ENCODE data around the gene PARP9. TPM values are rescaled to one million over a fixed set of nuclear protein-coding genes. Genes with fewer than 3 reads are reported as not detected.

Gene PARP9
- total and polyA plus RNA-seq, 12 donors, result 20.8 to 70.5 (median 40.7) TPM

DNA sequence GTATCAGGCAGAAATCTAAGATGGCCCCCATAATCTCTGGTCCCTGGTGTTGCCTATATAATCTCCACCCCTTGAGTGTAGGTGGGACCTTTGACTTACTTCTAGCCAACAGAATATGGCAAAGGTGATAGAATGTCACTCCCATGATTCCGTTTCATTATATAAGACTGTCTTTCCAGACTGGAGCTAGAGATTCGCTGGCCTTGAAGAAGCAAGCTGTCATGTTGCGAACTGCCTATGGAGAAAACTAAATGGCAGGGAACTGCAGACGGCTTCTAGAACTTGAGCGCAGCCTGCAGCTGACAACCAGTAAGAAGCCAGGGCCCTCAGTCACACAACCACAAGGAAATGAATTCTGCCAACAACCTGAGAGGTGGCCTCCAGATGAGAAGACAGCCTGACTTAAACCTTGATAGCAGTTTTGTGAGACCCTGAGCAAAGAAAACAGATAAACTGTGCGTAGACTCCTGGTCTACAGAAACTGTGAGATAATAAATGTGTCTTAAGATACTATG is 47.2 kb downstream of the PARP9 start:
- Histone ChIP-seq H3K27me3 (no peaks in the 10 kb centered on the region), H3K9me3 (replicated peaks in 1 of 3) (no peaks in the 10 kb centered on the region), H3K27ac (no peak overlapping the region), H3K4me3 (no peak overlapping the region), H3K36me3 (replicated peaks in 1 of 2) (no peaks in the 10 kb centered on the region), H3K4me1 (replicated peaks in 1 of 2) (peaks cover 6 to 20% of the 10 kb centered on the region in 2 donors)
- 88 to 91% (median 90%) methylated on average over 6 of the region's 6 CpGs for WGBS, 4 donors
- no peak for DNase-seq
- TF ChIP-seq, protein P1, sequence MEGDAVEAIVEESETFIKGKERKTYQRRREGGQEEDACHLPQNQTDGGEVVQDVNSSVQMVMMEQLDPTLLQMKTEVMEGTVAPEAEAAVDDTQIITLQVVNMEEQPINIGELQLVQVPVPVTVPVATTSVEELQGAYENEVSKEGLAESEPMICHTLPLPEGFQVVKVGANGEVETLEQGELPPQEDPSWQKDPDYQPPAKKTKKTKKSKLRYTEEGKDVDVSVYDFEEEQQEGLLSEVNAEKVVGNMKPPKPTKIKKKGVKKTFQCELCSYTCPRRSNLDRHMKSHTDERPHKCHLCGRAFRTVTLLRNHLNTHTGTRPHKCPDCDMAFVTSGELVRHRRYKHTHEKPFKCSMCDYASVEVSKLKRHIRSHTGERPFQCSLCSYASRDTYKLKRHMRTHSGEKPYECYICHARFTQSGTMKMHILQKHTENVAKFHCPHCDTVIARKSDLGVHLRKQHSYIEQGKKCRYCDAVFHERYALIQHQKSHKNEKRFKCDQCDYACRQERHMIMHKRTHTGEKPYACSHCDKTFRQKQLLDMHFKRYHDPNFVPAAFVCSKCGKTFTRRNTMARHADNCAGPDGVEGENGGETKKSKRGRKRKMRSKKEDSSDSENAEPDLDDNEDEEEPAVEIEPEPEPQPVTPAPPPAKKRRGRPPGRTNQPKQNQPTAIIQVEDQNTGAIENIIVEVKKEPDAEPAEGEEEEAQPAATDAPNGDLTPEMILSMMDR (IDR thresholded peaks at IDR 0.05), result no peak
- no peak for TF ChIP-seq POLR2A (IDR thresholded peaks at IDR 0.05)
- intact Hi-C loops (cut with DNase I), result no loop called here

DNA sequence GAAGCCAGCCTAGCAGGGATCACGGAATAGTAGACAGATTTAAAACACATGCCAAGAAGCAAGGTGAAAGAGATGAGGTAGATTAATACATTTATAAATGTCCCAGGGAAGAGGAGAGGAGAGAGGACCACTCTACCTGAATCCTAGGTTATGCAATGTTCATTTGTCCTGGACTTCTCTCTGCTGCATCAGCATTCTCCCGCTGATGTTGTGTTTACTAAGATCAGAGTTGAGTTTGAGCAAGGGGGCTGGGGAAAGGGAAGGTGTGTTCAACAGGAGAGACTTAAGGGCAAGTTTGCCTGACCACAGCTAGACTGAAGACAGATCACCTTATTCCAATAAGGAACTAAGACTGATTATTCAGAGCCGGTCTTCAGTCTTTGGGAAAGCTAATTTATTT is 48.2 kb downstream of the PARP9 start:
- Histone ChIP-seq H3K27ac (no peak overlapping the region), H3K9me3 (replicated peaks in 1 of 3) (no peaks in the 10 kb centered on the region), H3K4me3 (no peak overlapping the region), H3K27me3 (no peaks in the 10 kb centered on the region), H3K4me1 (replicated peaks in 1 of 2) (peaks cover 9 to 30% of the 10 kb centered on the region in 2 donors), H3K36me3 (replicated peaks in 1 of 2) (no peaks in the 10 kb centered on the region)
- no peak for DNase-seq
- WGBS, 4 donors, result 91 to 99% (median 95%) methylated on average over 3 of the region's 3 CpGs
- TF ChIP-seq, protein P1 (IDR thresholded peaks at IDR 0.05), result no peak
- no peak for TF ChIP-seq POLR2A (IDR thresholded peaks at IDR 0.05)
- intact Hi-C loops (cut with DNase I), result no loop called here

DNA sequence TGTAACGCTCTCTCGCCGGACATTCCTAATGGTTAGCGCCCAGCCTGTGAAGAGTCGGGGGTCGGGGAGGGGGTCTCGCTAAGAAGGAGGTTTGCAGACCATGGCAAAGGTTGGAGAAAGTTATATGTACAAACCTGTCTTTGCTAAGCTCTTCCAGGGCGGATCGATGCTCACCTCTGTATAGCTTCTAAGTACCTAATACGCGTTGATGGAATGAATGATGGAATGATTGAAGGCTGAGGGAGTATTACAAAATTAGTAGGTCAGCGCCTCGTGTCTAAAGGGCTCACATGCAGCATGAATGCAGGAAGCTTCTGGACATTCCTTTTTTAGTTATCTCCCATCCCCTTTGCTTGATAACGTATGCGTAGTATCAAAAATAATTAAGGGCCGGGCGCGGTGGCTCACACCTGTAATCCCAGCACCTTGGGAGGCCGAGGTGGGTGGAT is 49.1 kb downstream of the PARP9 start:
- Histone ChIP-seq H3K4me1 (replicated peaks in 1 of 2) (peaks cover 10 to 36% of the 10 kb centered on the region in 2 donors), H3K9me3 (replicated peaks in 1 of 3) (peaks cover 0 to 1% (median 0%) of the 10 kb centered on the region in 3 donors), H3K27me3 (no peaks in the 10 kb centered on the region), H3K36me3 (replicated peaks in 1 of 2) (no peaks in the 10 kb centered on the region), H3K4me3 (peak overlapping the region in 1 of 4 donors; percentile 84), H3K27ac (peak overlapping the region in 4 of 5 donors; percentile 92 to 100 (median 98))
- TF ChIP-seq, protein P1 (IDR thresholded peaks at IDR 0.05), result no peak
- TF ChIP-seq POLR2A (IDR thresholded peaks at IDR 0.05), result no peak
- intact Hi-C loops (cut with DNase I), result no loop called here
- WGBS, 4 donors, result 33 to 49% (median 35%) methylated on average over 15 to 19 of the region's 19 CpGs
- DNase-seq, result no peak

DNA sequence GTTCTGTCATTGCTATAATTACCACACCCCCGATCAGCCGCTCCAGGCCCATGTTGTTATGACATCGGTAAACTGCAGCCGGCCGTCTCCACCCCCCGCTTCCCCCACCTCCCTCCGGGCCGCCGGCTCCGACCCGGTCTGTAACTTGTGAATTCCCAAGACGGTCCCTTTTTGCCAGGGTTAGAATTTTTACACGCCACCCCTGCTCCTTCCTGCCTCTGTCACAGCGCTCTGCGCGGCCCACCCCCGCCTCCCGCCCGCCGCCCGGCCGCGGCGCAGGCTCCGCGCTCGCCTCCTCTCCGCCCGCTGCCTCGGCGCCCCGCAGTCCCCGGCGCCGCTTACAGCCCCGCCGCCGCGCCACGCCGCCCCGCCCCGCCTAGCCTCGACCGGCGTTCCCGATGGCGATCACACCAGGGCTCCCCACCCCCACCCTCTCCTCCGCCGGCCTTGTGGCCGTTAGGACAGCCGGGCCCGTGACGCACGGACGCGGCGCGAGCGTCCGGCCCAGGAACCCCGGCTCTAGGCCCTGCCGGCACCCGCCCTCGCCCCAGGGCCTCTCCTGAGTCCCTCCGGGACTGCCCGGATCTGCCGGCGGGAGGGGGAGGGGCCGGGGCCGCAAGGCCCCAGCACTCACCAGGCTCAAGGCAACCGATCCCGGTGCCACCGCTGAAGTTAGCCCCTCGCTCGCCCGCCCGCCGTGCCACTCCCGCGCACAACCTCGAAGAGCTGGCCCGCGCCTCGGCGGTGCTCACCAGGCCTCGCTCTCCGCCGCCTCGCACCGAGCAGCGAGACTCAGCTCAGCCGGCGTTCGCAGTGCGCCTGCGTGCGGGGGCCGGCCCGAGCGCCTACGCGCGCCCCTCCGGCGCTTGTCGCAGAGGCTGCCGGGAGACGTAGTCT is 49.7 kb downstream of the PARP9 start, which contains the start of gene KPNA1:
Gene KPNA1 (minus strand): TSS at position 817 of the 897 bp plus-strand sequence. CDS start 18,374 bp downstream, outside the sequence.
- DNase-seq, result peak; percentile 83 to 92 (median 88)
- WGBS, 4 donors, result 0 to 2% (median 0%) methylated on average over 23 to 109 of the region's 109 CpGs
- no peaks in the 10 kb centered on the region for H3K27me3 ChIP-seq
- H3K9me3 ChIP-seq (replicated peaks in 1 of 3), result peaks cover 0 to 6% (median 0%) of the 10 kb centered on the region in 3 donors
- H3K36me3 ChIP-seq (replicated peaks in 1 of 2), result no peaks in the 10 kb centered on the region
- H3K27ac ChIP-seq, result peak within 1 kb of the TSS; percentile 88 to 100 (median 97)
- TF ChIP-seq, protein P1 (IDR thresholded peaks at IDR 0.05), result peak in 1 of 6 experiments; percentile 2
- peak; percentile 96 to 98 for TF ChIP-seq POLR2A (IDR thresholded peaks at IDR 0.05)
- peaks cover 10 to 40% of the 10 kb centered on the region in 2 donors for H3K4me1 ChIP-seq (replicated peaks in 1 of 2)
- intact Hi-C loops (cut with DNase I), result no loop called here
- peak within 1 kb of the TSS in 3 of 4 donors; percentile 50 to 92 (median 84) for H3K4me3 ChIP-seq
